Gastroesophageal sphincter (tissue), 4 donors: ENCODE results near the gene SLC29A2. TPM values are rescaled to one million over a fixed set of nuclear protein-coding genes. Genes with fewer than 3 reads are reported as not detected.

Experiments
- ATAC-seq: fragments of 150-250 bp; one replicate; pipeline ENCODE4 v1.9.1; 2016; ENCODE audit warnings: mild to moderate bottlenecking, moderate library complexity
- H3K27ac ChIP-seq, 4 donors: fragments of 200-600 bp; sonication (generic) in 3 of 4; 1 replicate in 3 of 4; 2 replicates in 1 of 4; pipeline ENCODE4 v1.5.1; 2016 to 2019
- H3K27me3 ChIP-seq: fragments of 200-600 bp; sonication (generic); one replicate; pipeline ENCODE4 v1.5.1; 2019
- H3K36me3 ChIP-seq, 2 donors: fragments of 200-600 bp; sonication (generic); one replicate each; pipeline ENCODE4 v1.5.1; 2019; ENCODE audit warnings: control low read depth in 1 of 2
- H3K4me1 ChIP-seq, 3 donors: fragments of 200-600 bp; sonication (generic); 1 replicate in 2 of 3; 2 replicates in 1 of 3; pipeline ENCODE4 v1.5.1; 2016 to 2019; ENCODE audit warnings: control low read depth in 2 of 3
- H3K4me3 ChIP-seq, 2 donors: fragments of 200-600 bp; sonication (generic); one replicate each; pipeline ENCODE4 v1.5.1; 2019; ENCODE audit warnings: mild to moderate bottlenecking in 1 of 2, moderate library complexity in 1 of 2
- H3K9me3 ChIP-seq, 3 donors: fragments of 200-600 bp; sonication (generic); one replicate each; pipeline ENCODE4 v1.5.1; 2017 to 2019; ENCODE audit warnings: control low read depth in 2 of 3
- EP300 ChIP-seq: sonication (generic); formaldehyde crosslinking; IDR thresholded peaks from one replicate; pipeline ENCODE4 v1.6.1; 2017; ENCODE audit warnings: antibody characterized with exemption, mild to moderate bottlenecking
- POLR2A ChIP-seq, 2 donors: fragments of 450-650 bp; IDR thresholded peaks; one replicate each; pipeline ENCODE4 v1.6.1; 2017; ENCODE audit warnings: antibody characterized with exemption in 2 of 2, mild to moderate bottlenecking in 2 of 2, moderate library complexity in 1 of 2
- POLR2AphosphoS5 ChIP-seq: sonication (generic); formaldehyde crosslinking; IDR thresholded peaks from one replicate; pipeline ENCODE4 v1.6.1; 2017; ENCODE audit warnings: antibody characterized with exemption
- WGBS, 2 donors: methylation state at CpG; one replicate each; pipeline ENCODE4 v1.1.5; 2018; ENCODE audit warnings: low coverage in 1 of 2; 5-methylcytosine and 5-hydroxymethylcytosine counted together
- total RNA-seq, 4 donors: library from RNA; depleted of rRNA; stranded (reverse); fragments of >200 nt; gene quantifications; one replicate each; pipeline ENCODE4 v1.1.0, GENCODE V29; 2016
- TF ChIP-seq, protein P1 (sequence below), 4 experiments: fragments of 200-600 bp in 2 of 4; fragments of 450-650 bp in 2 of 4; sonication (generic) in 1 of 4; IDR thresholded peaks; one replicate each; pipeline ENCODE4 v1.5.1; 2017 to 2019; ENCODE audit warnings: antibody characterized with exemption in 4 of 4, mild to moderate bottlenecking in 2 of 4, moderate library complexity in 2 of 4

Gene SLC29A2
- total RNA-seq, 4 donors from 2014 or later: 0.27 to 3.2 (median 1.2) TPM

DNA sequence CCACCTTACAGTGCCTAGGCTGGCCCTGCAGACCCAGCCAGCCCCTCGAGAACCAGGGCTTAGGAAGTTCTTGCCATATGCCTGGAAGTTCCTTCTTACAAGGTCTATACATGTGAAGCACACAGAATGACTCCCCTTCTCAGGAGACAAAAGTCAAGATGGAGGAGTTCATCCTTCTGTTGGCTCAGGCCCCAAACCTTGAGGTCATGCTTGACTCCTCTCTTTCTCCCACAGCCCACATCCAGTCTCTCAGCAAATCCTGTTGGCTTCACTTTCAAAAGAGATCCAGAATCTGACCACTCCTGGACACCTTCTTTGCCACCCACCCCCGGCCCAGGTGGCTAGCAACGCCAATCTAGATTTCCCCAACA, 53.0 kb downstream of the SLC29A2 start:
- TF ChIP-seq EP300: no peak
- TF ChIP-seq POLR2A (IDR thresholded peaks at IDR 0.05): no peak
- TF ChIP-seq POLR2AphosphoS5: no peak
- TF ChIP-seq, protein P1, sequence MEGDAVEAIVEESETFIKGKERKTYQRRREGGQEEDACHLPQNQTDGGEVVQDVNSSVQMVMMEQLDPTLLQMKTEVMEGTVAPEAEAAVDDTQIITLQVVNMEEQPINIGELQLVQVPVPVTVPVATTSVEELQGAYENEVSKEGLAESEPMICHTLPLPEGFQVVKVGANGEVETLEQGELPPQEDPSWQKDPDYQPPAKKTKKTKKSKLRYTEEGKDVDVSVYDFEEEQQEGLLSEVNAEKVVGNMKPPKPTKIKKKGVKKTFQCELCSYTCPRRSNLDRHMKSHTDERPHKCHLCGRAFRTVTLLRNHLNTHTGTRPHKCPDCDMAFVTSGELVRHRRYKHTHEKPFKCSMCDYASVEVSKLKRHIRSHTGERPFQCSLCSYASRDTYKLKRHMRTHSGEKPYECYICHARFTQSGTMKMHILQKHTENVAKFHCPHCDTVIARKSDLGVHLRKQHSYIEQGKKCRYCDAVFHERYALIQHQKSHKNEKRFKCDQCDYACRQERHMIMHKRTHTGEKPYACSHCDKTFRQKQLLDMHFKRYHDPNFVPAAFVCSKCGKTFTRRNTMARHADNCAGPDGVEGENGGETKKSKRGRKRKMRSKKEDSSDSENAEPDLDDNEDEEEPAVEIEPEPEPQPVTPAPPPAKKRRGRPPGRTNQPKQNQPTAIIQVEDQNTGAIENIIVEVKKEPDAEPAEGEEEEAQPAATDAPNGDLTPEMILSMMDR (IDR thresholded peaks at IDR 0.05): no peak
- no peak overlapping the region for H3K4me3 ChIP-seq
- H3K27ac ChIP-seq: peak overlapping the region in 3 of 4 donors; percentile 91 to 96 (median 92)
- no peak for ATAC-seq
- H3K4me1 ChIP-seq: peaks cover 0 to 64% (median 22%) of the 10 kb centered on the region in 3 donors
- H3K36me3 ChIP-seq: no peaks in the 10 kb centered on the region
- WGBS, 2 donors: 59 to 79% methylated on average over 2 to 3 of the region's 3 CpGs
- H3K27me3 ChIP-seq: peaks cover 10% of the 10 kb centered on the region
- no peaks in the 10 kb centered on the region for H3K9me3 ChIP-seq

DNA sequence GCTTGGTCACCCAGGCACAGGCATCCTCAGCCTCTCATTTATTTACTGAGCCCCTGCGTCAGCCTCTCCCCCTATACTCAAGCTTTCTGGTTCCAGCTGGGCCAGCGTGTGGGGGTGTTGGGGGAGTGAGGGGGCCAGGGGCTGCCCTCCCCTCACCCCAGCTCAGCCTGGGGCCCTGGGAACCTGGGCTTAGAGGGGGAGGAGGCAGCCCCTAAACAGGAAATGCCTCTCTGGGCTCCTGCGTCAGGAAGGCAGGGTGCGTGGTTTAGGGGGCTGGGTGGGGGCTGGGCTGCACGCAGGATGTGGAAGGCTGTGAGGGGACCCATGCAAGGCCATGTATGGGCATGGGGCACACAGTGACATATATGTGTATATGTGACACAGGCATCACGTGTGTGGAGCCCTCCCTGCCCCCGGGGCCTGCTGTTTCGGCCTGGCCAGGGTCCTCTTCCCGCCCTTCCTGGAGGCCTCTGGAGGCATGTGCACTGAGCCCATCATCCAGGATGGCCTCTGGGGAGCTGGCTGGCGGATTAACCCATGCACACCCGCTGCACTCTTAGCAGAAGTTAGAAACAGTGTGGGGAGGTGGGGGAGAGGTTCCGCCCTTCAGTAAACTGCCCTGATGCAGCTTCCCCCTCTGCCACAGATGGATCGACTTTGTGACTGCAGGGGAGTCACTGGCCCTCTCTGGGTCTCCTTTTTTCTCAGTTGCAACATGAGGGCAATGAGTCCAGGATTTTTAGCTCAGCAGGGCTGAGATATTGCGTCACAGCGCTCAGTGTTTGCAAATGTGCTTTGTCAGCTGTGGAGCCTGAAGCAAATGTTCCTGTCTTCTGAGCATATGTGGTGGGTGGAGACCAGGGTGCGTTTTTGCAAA, 53.6 kb downstream of the SLC29A2 start:
- no peaks in the 10 kb centered on the region for H3K36me3 ChIP-seq
- ATAC-seq: peak; percentile 48
- peaks cover 10% of the 10 kb centered on the region for H3K27me3 ChIP-seq
- peak overlapping the region; percentile 8 to 96 (median 92) for H3K27ac ChIP-seq
- 35 to 46% methylated on average over 3 to 11 of the region's 16 CpGs for WGBS, 2 donors
- TF ChIP-seq EP300 (no peak), POLR2A (IDR thresholded peaks at IDR 0.05) (no peak), POLR2AphosphoS5 (peak; percentile 43)
- TF ChIP-seq, protein P1 (IDR thresholded peaks at IDR 0.05): no peak
- H3K4me1 ChIP-seq: peaks cover 0 to 70% (median 28%) of the 10 kb centered on the region in 3 donors
- H3K9me3 ChIP-seq: no peaks in the 10 kb centered on the region
- H3K4me3 ChIP-seq: peak overlapping the region in 1 of 2 donors; percentile 55

DNA sequence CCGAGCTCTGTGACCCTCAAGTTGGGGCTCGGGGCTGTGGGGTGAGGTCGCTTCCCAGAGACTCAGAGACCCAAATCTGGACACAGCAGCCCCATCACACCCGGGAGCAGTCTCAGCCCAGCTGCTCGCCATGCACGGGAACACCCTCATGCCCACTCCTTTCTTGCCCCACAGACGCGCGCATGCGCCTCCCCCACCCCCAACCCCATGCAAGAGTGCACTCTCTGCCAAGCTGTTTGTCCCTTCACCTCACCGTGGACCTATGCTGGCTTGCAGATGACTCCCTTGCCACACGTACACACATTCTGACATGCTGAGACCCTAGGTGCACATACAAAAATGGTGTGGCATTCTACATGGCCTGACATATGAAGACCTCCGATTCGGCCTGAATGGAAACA, 54.2 kb downstream of the SLC29A2 start:
- peak overlapping the region; percentile 14 to 96 (median 92) for H3K27ac ChIP-seq

DNA sequence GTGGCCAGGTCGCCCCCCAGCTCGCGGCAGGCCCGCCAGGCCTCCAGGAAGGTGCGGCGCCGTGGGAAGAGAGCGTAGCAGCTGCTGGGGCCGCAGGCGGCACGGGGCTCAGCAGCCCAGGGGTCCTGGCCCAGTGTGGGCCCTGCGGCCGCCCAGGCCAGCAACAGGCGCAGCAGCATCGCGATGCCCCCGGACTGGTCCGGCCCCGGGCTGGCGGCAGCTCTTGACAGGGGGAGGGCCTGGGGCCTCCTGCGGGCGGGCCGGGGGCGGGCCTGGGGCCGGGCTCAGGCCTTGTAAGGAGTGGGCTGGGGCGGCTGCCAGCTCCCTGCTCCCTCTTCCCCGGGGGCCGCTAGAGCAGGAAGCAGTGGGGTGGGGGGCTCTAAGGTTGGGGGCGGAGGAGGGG, 54.7 kb downstream of the SLC29A2 start, which contains the start of gene CD248:
TSS of gene CD248 (minus strand) at position 196 of the 403 bp plus-strand sequence. CDS start at position 179, 17 bp downstream.
- no CpG with 5 or more reads among the region's 29 CpGs for WGBS, 2 donors
- peak within 1 kb of the TSS; percentile 34 to 55 for H3K4me3 ChIP-seq
- no peaks in the 10 kb centered on the region for H3K36me3 ChIP-seq
- TF ChIP-seq, protein P1 (IDR thresholded peaks at IDR 0.05): no peak
- TF ChIP-seq POLR2A (IDR thresholded peaks at IDR 0.05): peak in 1 of 2 donors; percentile 31
- H3K4me1 ChIP-seq: peaks cover 0 to 69% (median 29%) of the 10 kb centered on the region in 3 donors
- peaks cover 10% of the 10 kb centered on the region for H3K27me3 ChIP-seq
- ATAC-seq: peak; percentile 28
- no peaks in the 10 kb centered on the region for H3K9me3 ChIP-seq
- H3K27ac ChIP-seq: peak within 1 kb of the TSS; percentile 14 to 96 (median 92)

More for the DNA sequence above, 54.2 kb downstream of the SLC29A2 start:
- no peaks in the 10 kb centered on the region for H3K9me3 ChIP-seq
- TF ChIP-seq POLR2AphosphoS5: no peak
- TF ChIP-seq, protein P1 (IDR thresholded peaks at IDR 0.05): no peak
- TF ChIP-seq EP300: no peak
- no peak for TF ChIP-seq POLR2A (IDR thresholded peaks at IDR 0.05)
- peaks cover 10% of the 10 kb centered on the region for H3K27me3 ChIP-seq
- no peaks in the 10 kb centered on the region for H3K36me3 ChIP-seq
- 5% methylated on average over 4 of the region's 14 CpGs; no CpG with 5 or more reads in 1 of the 2 donors for WGBS, 2 donors
- peaks cover 0 to 71% (median 29%) of the 10 kb centered on the region in 3 donors for H3K4me1 ChIP-seq
- H3K4me3 ChIP-seq: peak overlapping the region; percentile 34 to 55
- no peak for ATAC-seq
